ENCODE data around the gene CABP7.

- TF ChIP-seq CTCF (IDR thresholded peaks at IDR 0.05; ENCODE audit: low read depth, low read length, poor library complexity, severe bottlenecking), result no peak
- TF ChIP-seq EZH2phosphoT487 (IDR thresholded peaks at IDR 0.05; ENCODE audit: borderline replicate concordance, low read length), result no peak
These were observed 11.5 kb downstream of the CABP7 start for GRCh38 chr22:29731058-29731850.

All from DOHH2 (cell line).